Measurements from ENCODE around the gene NFIX.

- no peak for TF ChIP-seq CTCF (conservative IDR thresholded peaks at IDR 0.05 in 1 of 2, IDR thresholded peaks at IDR 0.05 in 1 of 2; ENCODE audit: low read depth in 1 of 2, low read length in 2 of 2)
- no peak for TF ChIP-seq EZH2 (IDR thresholded peaks at IDR 0.05; ENCODE audit: low read length, missing control alignments)
Measured at GRCh38 chr19:13068085-13068846, 73.0 kb downstream of the NFIX start.
